ENCODE measurements around the gene HOMER1.

The HOMER1 gene

GRCh38 chr5:79484731-79485130, 29.2 kb downstream of the HOMER1 start:
- no peak for TF ChIP-seq CTCF (IDR thresholded peaks at IDR 0.05; ENCODE audit: insufficient read depth, low read depth, low read length, missing control alignments)
- H3K4me3 ChIP-seq (ENCODE audit: low read length), result no peak overlapping the region
- DNase-seq (ENCODE audit: low read depth), result no peak

- no peak for DNase-seq (ENCODE audit: low read depth)
- H3K4me3 ChIP-seq (ENCODE audit: low read length), result no peak overlapping the region
- TF ChIP-seq CTCF (IDR thresholded peaks at IDR 0.05; ENCODE audit: insufficient read depth, low read depth, low read length, missing control alignments), result no peak
Observed at GRCh38 chr5:79481574-79481973, 32.4 kb downstream of the HOMER1 start.

- no peak overlapping the region for H3K4me3 ChIP-seq (ENCODE audit: low read length)
- no peak for DNase-seq (ENCODE audit: low read depth)
- TF ChIP-seq CTCF (IDR thresholded peaks at IDR 0.05; ENCODE audit: insufficient read depth, low read depth, low read length, missing control alignments), result no peak
Observed at GRCh38 chr5:79480991-79481390, 32.9 kb downstream of the HOMER1 start.

GRCh38 chr5:79475152-79475466, 38.8 kb downstream of the HOMER1 start:
- no peak for TF ChIP-seq CTCF (IDR thresholded peaks at IDR 0.05; ENCODE audit: insufficient read depth, low read depth, low read length, missing control alignments)
- no peak for DNase-seq (ENCODE audit: low read depth)
- H3K4me3 ChIP-seq (ENCODE audit: low read length), result no peak overlapping the region

GRCh38 chr5:79474367-79475151, 39.4 kb downstream of the HOMER1 start:
- no peak for DNase-seq (ENCODE audit: low read depth)

GRCh38 chr5:79471556-79471955, 42.4 kb downstream of the HOMER1 start:
- no peak for DNase-seq (ENCODE audit: low read depth)
- no peak overlapping the region for H3K4me3 ChIP-seq (ENCODE audit: low read length)
- TF ChIP-seq CTCF (IDR thresholded peaks at IDR 0.05; ENCODE audit: insufficient read depth, low read depth, low read length, missing control alignments), result no peak

More at GRCh38 chr5:79474367-79475151, 39.4 kb downstream of the HOMER1 start:
- no peak for TF ChIP-seq CTCF (IDR thresholded peaks at IDR 0.05; ENCODE audit: insufficient read depth, low read depth, low read length, missing control alignments)
- no peak overlapping the region for H3K4me3 ChIP-seq (ENCODE audit: low read length)
